ENCODE results near the gene XRCC5. TPM values are rescaled to one million over a fixed set of nuclear protein-coding genes. Genes with fewer than 3 reads are reported as not detected.
A peak's percentile ranks its signal among the peaks of the same experiment; 100 is the strongest.

The XRCC5 gene
- total RNA-seq, 2 donors from 2014 or later = 492 to 493 TPM

DNA sequence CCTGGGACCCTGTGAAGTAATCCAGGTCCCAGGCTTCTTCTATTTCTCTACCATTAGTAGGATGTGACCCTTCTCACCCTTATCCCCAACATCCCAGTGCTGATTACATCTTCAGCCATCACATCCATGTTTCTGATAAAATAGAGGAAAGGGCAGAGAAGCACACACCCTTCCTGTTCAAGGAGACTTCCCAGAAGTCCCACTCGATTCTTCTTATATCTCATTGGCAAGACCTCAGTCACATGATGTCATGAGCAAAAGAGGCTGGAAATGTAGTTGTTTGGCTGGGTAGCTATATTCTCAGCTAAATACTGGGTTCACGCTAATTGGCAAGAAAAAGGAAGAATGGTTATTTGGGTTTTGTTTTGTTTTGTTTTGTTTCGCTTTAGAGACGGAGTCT lies 8.0 kb upstream of the XRCC5 start:
- Histone ChIP-seq H3K9ac (ENCODE audit: extremely low read depth, low read length, poor library complexity, severe bottlenecking) (no peak overlapping the region), H3K4me3 (ENCODE audit: low read length) (no peak overlapping the region), H3K36me3 (ENCODE audit: control insufficient read depth, insufficient read depth, low read length) (no peaks in the 10 kb centered on the region), H3K27me3 (ENCODE audit: control insufficient read depth, insufficient read depth, low read length, poor library complexity, severe bottlenecking) (no peaks in the 10 kb centered on the region), H3K9me3 (ENCODE audit: control insufficient read depth, low read length) (no peaks in the 10 kb centered on the region), H3K27ac (ENCODE audit: low read depth, low read length) (no peak overlapping the region), H3K4me1 (ENCODE audit: control insufficient read depth, insufficient read depth, low read length) (no peaks in the 10 kb centered on the region)
- 91 to 100% methylated on average over 3 to 4 of the region's 4 CpGs for WGBS, 2 experiments (ENCODE audit: insufficient coverage in 1 of 2, insufficient read length in 1 of 2)
- Mint-ChIP-seq H3K27me3 (ENCODE audit: insufficient read depth) (no peaks in the 10 kb centered on the region), H3K36me3 (ENCODE audit: low read depth) (no peaks in the 10 kb centered on the region), H3K4me3 (no peak overlapping the region), H3K27ac (no peak overlapping the region), H3K4me1 (no peaks in the 10 kb centered on the region), H3K9me3 (no peaks in the 10 kb centered on the region)
- DNase-seq = peak; percentile 6
- TF ChIP-seq, protein P1, sequence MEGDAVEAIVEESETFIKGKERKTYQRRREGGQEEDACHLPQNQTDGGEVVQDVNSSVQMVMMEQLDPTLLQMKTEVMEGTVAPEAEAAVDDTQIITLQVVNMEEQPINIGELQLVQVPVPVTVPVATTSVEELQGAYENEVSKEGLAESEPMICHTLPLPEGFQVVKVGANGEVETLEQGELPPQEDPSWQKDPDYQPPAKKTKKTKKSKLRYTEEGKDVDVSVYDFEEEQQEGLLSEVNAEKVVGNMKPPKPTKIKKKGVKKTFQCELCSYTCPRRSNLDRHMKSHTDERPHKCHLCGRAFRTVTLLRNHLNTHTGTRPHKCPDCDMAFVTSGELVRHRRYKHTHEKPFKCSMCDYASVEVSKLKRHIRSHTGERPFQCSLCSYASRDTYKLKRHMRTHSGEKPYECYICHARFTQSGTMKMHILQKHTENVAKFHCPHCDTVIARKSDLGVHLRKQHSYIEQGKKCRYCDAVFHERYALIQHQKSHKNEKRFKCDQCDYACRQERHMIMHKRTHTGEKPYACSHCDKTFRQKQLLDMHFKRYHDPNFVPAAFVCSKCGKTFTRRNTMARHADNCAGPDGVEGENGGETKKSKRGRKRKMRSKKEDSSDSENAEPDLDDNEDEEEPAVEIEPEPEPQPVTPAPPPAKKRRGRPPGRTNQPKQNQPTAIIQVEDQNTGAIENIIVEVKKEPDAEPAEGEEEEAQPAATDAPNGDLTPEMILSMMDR (conservative IDR thresholded peaks at IDR 0.05) = no peak

DNA sequence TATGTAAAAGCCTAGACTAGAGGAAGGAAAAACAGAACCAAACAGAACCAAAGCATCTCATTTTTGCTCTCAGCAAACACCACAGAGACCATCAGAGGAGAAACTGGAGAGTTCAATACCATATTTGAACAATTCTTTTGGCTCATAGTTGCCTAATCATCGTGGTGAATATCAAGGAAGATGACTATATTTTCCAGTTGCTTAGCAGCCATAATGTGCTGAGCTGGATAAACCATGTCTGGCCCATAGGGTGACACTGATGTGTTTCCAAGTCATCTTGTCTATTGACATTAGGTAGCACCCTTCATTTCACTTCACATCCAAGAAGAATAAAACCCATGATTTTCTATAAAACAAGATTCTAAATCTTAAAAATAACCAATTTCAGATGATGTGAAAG lies 5.9 kb upstream of the XRCC5 start:
- Mint-ChIP-seq H3K9me3 (no peaks in the 10 kb centered on the region), H3K27me3 (ENCODE audit: insufficient read depth) (no peaks in the 10 kb centered on the region)
- 86 to 93% methylated on average over 1 of the region's 1 CpG for WGBS, 2 experiments (ENCODE audit: insufficient coverage in 1 of 2, insufficient read length in 1 of 2)

DNA sequence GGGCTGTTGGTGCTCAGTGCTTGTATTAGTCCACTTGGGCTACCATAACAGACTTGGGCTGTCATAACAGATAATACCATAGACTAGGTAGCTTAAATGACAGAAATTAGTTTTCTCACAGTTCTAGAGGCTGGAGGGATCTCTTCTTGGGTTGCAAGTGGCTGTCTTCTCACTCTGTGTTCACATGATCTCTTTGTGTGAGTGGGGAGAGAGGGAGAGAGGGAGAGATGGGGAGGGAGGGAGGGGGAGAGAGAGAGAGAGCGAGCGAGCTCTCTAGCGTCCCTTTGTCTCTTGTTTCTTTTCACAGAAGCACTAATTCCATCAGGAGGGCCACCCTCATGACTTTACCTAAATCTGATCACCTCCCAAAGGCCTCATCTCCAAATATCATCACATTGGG lies 4.5 kb upstream of the XRCC5 start:
- no peaks in the 10 kb centered on the region for H3K36me3 ChIP-seq (ENCODE audit: control insufficient read depth, insufficient read depth, low read length)
- H3K9ac ChIP-seq (ENCODE audit: extremely low read depth, low read length, poor library complexity, severe bottlenecking) = no peak overlapping the region
- no peaks in the 10 kb centered on the region for H3K27me3 ChIP-seq (ENCODE audit: control insufficient read depth, insufficient read depth, low read length, poor library complexity, severe bottlenecking)
- TF ChIP-seq, protein P1 (conservative IDR thresholded peaks at IDR 0.05) = no peak
- no peak for DNase-seq
- no peaks in the 10 kb centered on the region for H3K36me3 Mint-ChIP-seq (ENCODE audit: low read depth)
- H3K4me3 ChIP-seq (ENCODE audit: low read length) = no peak overlapping the region
- H3K4me1 ChIP-seq (ENCODE audit: control insufficient read depth, insufficient read depth, low read length) = no peaks in the 10 kb centered on the region
- H3K9me3 Mint-ChIP-seq = no peaks in the 10 kb centered on the region
- 70% methylated on average over 2 of the region's 3 CpGs; no CpG with 5 or more reads in 1 of the 2 experiments for WGBS, 2 experiments (ENCODE audit: insufficient coverage in 1 of 2, insufficient read length in 1 of 2)
- H3K27ac Mint-ChIP-seq = no peak overlapping the region
- no peaks in the 10 kb centered on the region for H3K9me3 ChIP-seq (ENCODE audit: control insufficient read depth, low read length)
- H3K4me1 Mint-ChIP-seq = peaks cover 11% of the 10 kb centered on the region
- H3K4me3 Mint-ChIP-seq = no peak overlapping the region
- H3K27me3 Mint-ChIP-seq (ENCODE audit: insufficient read depth) = no peaks in the 10 kb centered on the region
- H3K27ac ChIP-seq (ENCODE audit: low read depth, low read length) = no peak overlapping the region

More for the DNA sequence above, 5.9 kb upstream of the XRCC5 start:
- H3K9me3 ChIP-seq (ENCODE audit: control insufficient read depth, low read length) = no peaks in the 10 kb centered on the region
- no peaks in the 10 kb centered on the region for H3K36me3 ChIP-seq (ENCODE audit: control insufficient read depth, insufficient read depth, low read length)
- H3K4me1 ChIP-seq (ENCODE audit: control insufficient read depth, insufficient read depth, low read length) = no peaks in the 10 kb centered on the region
- no peak overlapping the region for H3K27ac Mint-ChIP-seq
- no peaks in the 10 kb centered on the region for H3K36me3 Mint-ChIP-seq (ENCODE audit: low read depth)
- H3K9ac ChIP-seq (ENCODE audit: extremely low read depth, low read length, poor library complexity, severe bottlenecking) = no peak overlapping the region
- H3K4me1 Mint-ChIP-seq = peaks cover 7% of the 10 kb centered on the region
- TF ChIP-seq, protein P1 (conservative IDR thresholded peaks at IDR 0.05) = no peak
- no peaks in the 10 kb centered on the region for H3K27me3 ChIP-seq (ENCODE audit: control insufficient read depth, insufficient read depth, low read length, poor library complexity, severe bottlenecking)
- no peak overlapping the region for H3K4me3 Mint-ChIP-seq
- no peak overlapping the region for H3K27ac ChIP-seq (ENCODE audit: low read depth, low read length)
- DNase-seq = no peak
- H3K4me3 ChIP-seq (ENCODE audit: low read length) = no peak overlapping the region
